CD4-positive, alpha-beta T cell (primary cell): ENCODE results near the gene MRPL52. TPM values are rescaled to one million over a fixed set of nuclear protein-coding genes. Genes with fewer than 3 reads are reported as not detected.
A peak's percentile ranks its signal among the peaks of the same experiment; 100 is the strongest.

Source experiments
- ATAC-seq: fragments of 200-7000 bp; cut with Tn5 transposase; one replicate; pipeline ENCODE4 v1.10.0; 2022; ENCODE audit warnings: mild to moderate bottlenecking; ENCODE audit not compliant: poor library complexity
- CTCF ChIA-PET: fragments of 350-600 bp; sonication (Branson Sonifier 250); formaldehyde crosslinking; loops from one replicate; lab custom pipeline; 2021; ENCODE audit warnings: antibody characterized with exemption, inconsistent platforms; lab: Charles Lee
- POLR2A ChIA-PET: fragments of 350-600 bp; sonication (Branson Sonifier 250); formaldehyde crosslinking; loops from one replicate; lab custom pipeline; 2021; ENCODE audit warnings: antibody characterized with exemption, inconsistent platforms; lab: Charles Lee
- DNase-seq, 14 experiments: peaks; one replicate each; pipeline ENCODE4 v3.0.0-alpha.2; 2013 to 2020; ENCODE audit warnings: mixed read lengths in 2 of 14
- H3K27ac ChIP-seq, 2 donors: one replicate each; pipeline versions ENCODE4 v1.5.1 to v1.7.0; 2013; ENCODE audit warnings: low read length in 2 of 2, low read depth in 1 of 2, mild to moderate bottlenecking in 1 of 2
- H3K27me3 ChIP-seq, 2 experiments: 1 replicate in 1 of 2; 2 replicates in 1 of 2; pipeline versions ENCODE4 v1.6.1 to v1.7.0; 2013; ENCODE audit warnings: low read length in 2 of 2, control low read depth in 1 of 2, mild to moderate bottlenecking in 1 of 2, moderate library complexity in 1 of 2; ENCODE audit not compliant: insufficient read depth in 2 of 2, control insufficient read depth in 1 of 2
- H3K36me3 ChIP-seq: one replicate; pipeline ENCODE4 v1.6.1; 2013; ENCODE audit warnings: low read length, control low read depth; ENCODE audit not compliant: insufficient read depth
- H3K4me1 ChIP-seq: one replicate; pipeline ENCODE4 v1.6.1; 2013; ENCODE audit warnings: low read length, control low read depth; ENCODE audit not compliant: insufficient read depth
- H3K4me3 ChIP-seq: one replicate; pipeline ENCODE4 v1.5.1; 2013; ENCODE audit warnings: mild to moderate bottlenecking, low read length, moderate library complexity
- H3K9me3 ChIP-seq, 2 experiments: 1 replicate in 1 of 2; 2 replicates in 1 of 2; pipeline versions ENCODE4 v1.6.1 to v1.7.0; 2013; ENCODE audit warnings: low read length in 2 of 2, mild to moderate bottlenecking in 2 of 2, control low read depth in 1 of 2, moderate library complexity in 1 of 2; ENCODE audit not compliant: control insufficient read depth in 1 of 2, insufficient read depth in 1 of 2
- H3K27ac Mint-ChIP-seq: one replicate; pipeline ENCODE4 v1.8.0; 2020; ENCODE audit warnings: mixed read lengths
- H3K27me3 Mint-ChIP-seq: one replicate; pipeline ENCODE4 v1.8.0; 2021; ENCODE audit warnings: mixed read lengths
- H3K36me3 Mint-ChIP-seq: one replicate; pipeline ENCODE4 v1.8.0; 2021; ENCODE audit warnings: low read depth, mixed read lengths
- H3K4me1 Mint-ChIP-seq: one replicate; pipeline ENCODE4 v1.8.0; 2021; ENCODE audit warnings: low read depth, mixed read lengths
- H3K4me3 Mint-ChIP-seq: one replicate; pipeline ENCODE4 v1.8.0; 2020; ENCODE audit warnings: mild to moderate bottlenecking, mixed read lengths
- H3K9me3 Mint-ChIP-seq: one replicate; pipeline ENCODE4 v1.8.0; 2020; ENCODE audit warnings: mixed read lengths
- intact Hi-C, 2 experiments: fragments of 100-400 bp; cut with DNase I in 1 of 2; cut with micrococcal nuclease in 1 of 2; formaldehyde crosslinking; loops; one replicate each; pipeline versions ENCODE4 v1.15.1 to v1.9.0; 2023 to 2025; cut with DNase I, micrococcal nuclease
- total RNA-seq, 174 experiments: library from RNA in 2 of 174; stranded (reverse) in 2 of 174; gene quantifications; one replicate each; pipeline ENCODE4 v1.2.3 and lab custom pipeline; 2021 to 2026
- TF ChIP-seq, protein P1 (sequence below): fragments of 200-600 bp; IDR thresholded peaks from one replicate; pipeline ENCODE4 v1.8.0; 2022; ENCODE audit warnings: antibody characterized with exemption, mild to moderate bottlenecking

MRPL52 gene
- total RNA-seq, 2 experiments from 2014 or later = 27.6 to 29.4 TPM

- Histone ChIP-seq H3K27me3 (no peaks in the 10 kb centered on the region), H3K27ac (no peak within 1 kb of the TSS), H3K4me1 (peaks cover 49% of the 10 kb centered on the region), H3K4me3 (no peak within 1 kb of the TSS), H3K9me3 (no peaks in the 10 kb centered on the region), H3K36me3 (peaks cover 13% of the 10 kb centered on the region)
- ChIA-PET POLR2A (interaction anchor here (0.8 to 8.8 kb wide), 7 partner anchors 11 to 117 kb away, joined by 3 to 97 read pairs (median 6); partner anchors contain the start of genes LRP10, OXA1L and RBM23), CTCF (interaction anchor here (1.2 to 6.1 kb wide), 3 partner anchors 12 to 186 kb away, joined by 3 to 67 read pairs (median 4); partner anchors contain the start of gene LRP10)
- Mint-ChIP-seq H3K9me3 (no peaks in the 10 kb centered on the region), H3K36me3 (peaks cover 18% of the 10 kb centered on the region), H3K4me1 (peaks cover 61% of the 10 kb centered on the region), H3K4me3 (peak within 1 kb of the TSS; percentile 50), H3K27me3 (no peaks in the 10 kb centered on the region), H3K27ac (peak within 1 kb of the TSS; percentile 93)
- ATAC-seq (no peak), DNase-seq (no peak)
- intact Hi-C loops = no loop called here
- TF ChIP-seq, protein P1, sequence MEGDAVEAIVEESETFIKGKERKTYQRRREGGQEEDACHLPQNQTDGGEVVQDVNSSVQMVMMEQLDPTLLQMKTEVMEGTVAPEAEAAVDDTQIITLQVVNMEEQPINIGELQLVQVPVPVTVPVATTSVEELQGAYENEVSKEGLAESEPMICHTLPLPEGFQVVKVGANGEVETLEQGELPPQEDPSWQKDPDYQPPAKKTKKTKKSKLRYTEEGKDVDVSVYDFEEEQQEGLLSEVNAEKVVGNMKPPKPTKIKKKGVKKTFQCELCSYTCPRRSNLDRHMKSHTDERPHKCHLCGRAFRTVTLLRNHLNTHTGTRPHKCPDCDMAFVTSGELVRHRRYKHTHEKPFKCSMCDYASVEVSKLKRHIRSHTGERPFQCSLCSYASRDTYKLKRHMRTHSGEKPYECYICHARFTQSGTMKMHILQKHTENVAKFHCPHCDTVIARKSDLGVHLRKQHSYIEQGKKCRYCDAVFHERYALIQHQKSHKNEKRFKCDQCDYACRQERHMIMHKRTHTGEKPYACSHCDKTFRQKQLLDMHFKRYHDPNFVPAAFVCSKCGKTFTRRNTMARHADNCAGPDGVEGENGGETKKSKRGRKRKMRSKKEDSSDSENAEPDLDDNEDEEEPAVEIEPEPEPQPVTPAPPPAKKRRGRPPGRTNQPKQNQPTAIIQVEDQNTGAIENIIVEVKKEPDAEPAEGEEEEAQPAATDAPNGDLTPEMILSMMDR = no peak
These were observed 53.7 kb downstream of the MRPL52 start, which contains the start of gene REM2 for GRCh38 chr14:22883173-22883976. Gene REM2 (plus strand): TSS chr14:22883222. CDS start chr14:22883288, 66 bp downstream.

GRCh38 chr14:22884076-22884737 is 54.5 kb downstream of the MRPL52 start:
- Mint-ChIP-seq H3K4me3 (peak overlapping the region; percentile 50), H3K4me1 (peaks cover 64% of the 10 kb centered on the region)

More at GRCh38 chr14:22884076-22884737, 54.5 kb downstream of the MRPL52 start:
- Histone ChIP-seq H3K27ac (no peak overlapping the region), H3K27me3 (no peaks in the 10 kb centered on the region), H3K4me3 (no peak overlapping the region), H3K36me3 (peaks cover 5% of the 10 kb centered on the region), H3K4me1 (peaks cover 57% of the 10 kb centered on the region), H3K9me3 (no peaks in the 10 kb centered on the region)
- no peaks in the 10 kb centered on the region for H3K27me3 Mint-ChIP-seq
- ATAC-seq = no peak
- POLR2A ChIA-PET = interaction anchor here (0.7 to 8.8 kb wide), 7 partner anchors 12 to 314 kb away, joined by 3 to 97 read pairs (median 6); partner anchors contain the start of genes LRP10 and RBM23
- no peak for DNase-seq
- H3K27ac Mint-ChIP-seq = peak overlapping the region; percentile 93
- H3K36me3 Mint-ChIP-seq = peaks cover 10% of the 10 kb centered on the region
- TF ChIP-seq, protein P1 = no peak
- intact Hi-C loops = no loop called here
- CTCF ChIA-PET = interaction anchor here (1.5 to 6.1 kb wide), 2 partner anchors 13 to 62 kb away, joined by 3 to 67 read pairs; partner anchors contain the start of gene LRP10
- H3K9me3 Mint-ChIP-seq = no peaks in the 10 kb centered on the region

Other genes starting within 250 kb of the MRPL52 start
- gene DAD1, start 240.7 kb upstream of the MRPL52 start, total RNA-seq = 10 to 100 TPM; 41.8 to 44.1 TPM
- gene ABHD4, start 231.6 kb upstream of the MRPL52 start, total RNA-seq = 1 to 10 TPM; 7.1 to 8.9 TPM
- not detected for gene OR6J1, start 185.5 kb upstream of the MRPL52 start, total RNA-seq
- gene OXA1L, start 63.2 kb upstream of the MRPL52 start, total RNA-seq = 100 to 1,000 TPM; 176 to 177 TPM
- 1 to 10 TPM in 1 of 2 experiments, under 1 TPM in 1; 0.89 to 1.1 TPM for gene SLC7A7, start 14.5 kb upstream of the MRPL52 start, total RNA-seq
- 1 to 10 TPM; 2.6 to 2.9 TPM for gene MMP14, start 6.7 kb downstream of the MRPL52 start, total RNA-seq
- 10 to 100 TPM; 52.4 to 54.6 TPM for gene LRP10, start 41.9 kb downstream of the MRPL52 start, total RNA-seq
- 1 to 10 TPM; 9.2 to 9.4 TPM for gene REM2, start 53.3 kb downstream of the MRPL52 start, total RNA-seq
- gene RBM23, start 89.3 kb downstream of the MRPL52 start, total RNA-seq = 100 to 1,000 TPM in 1 of 2 experiments, 10 to 100 TPM in 1; 87.9 to 111 TPM
- gene PRMT5, start 99.5 kb downstream of the MRPL52 start, total RNA-seq = 10 to 100 TPM; 15.6 to 19.3 TPM
- gene HAUS4, start 127.2 kb downstream of the MRPL52 start, total RNA-seq = 10 to 100 TPM; 17.5 to 19.6 TPM
- 1 to 10 TPM in 1 of 2 experiments, under 1 TPM in 1; 0.67 to 1.1 TPM for gene AJUBA, start 152.7 kb downstream of the MRPL52 start, total RNA-seq
- gene C14orf93, start 180.3 kb downstream of the MRPL52 start, total RNA-seq = 1 to 10 TPM; 7.6 to 8.4 TPM
- 10 to 100 TPM; 20.1 to 24.5 TPM for gene PSMB5, start 205.0 kb downstream of the MRPL52 start, total RNA-seq
- gene PSMB11, start 212.3 kb downstream of the MRPL52 start, total RNA-seq = under 1 TPM; 0.16 to 0.31 TPM
- 1 to 10 TPM; 3.3 to 3.7 TPM for gene CDH24, start 227.6 kb downstream of the MRPL52 start, total RNA-seq